Fibroblast of peridontal ligament (primary cell): ENCODE measurements around the gene LMOD1.
"Not testable (repeated sequence)": the region's sequence is repeated elsewhere in the genome, so short reads cannot be mapped to it uniquely, and the experiment has no call there.

Experiments
- DNase-seq: peaks from one replicate; pipeline ENCODE4 v3.0.0-alpha.2; 2010; ENCODE audit errors: extremely low read depth

LMOD1 gene

GRCh38 chr1:201946224-201946908 is at the start of gene LMOD1:
Gene LMOD1 (minus strand): TSS chr1:201946548. CDS start chr1:201946340, 208 bp downstream.
- peak; percentile 96 for DNase-seq

DNA sequence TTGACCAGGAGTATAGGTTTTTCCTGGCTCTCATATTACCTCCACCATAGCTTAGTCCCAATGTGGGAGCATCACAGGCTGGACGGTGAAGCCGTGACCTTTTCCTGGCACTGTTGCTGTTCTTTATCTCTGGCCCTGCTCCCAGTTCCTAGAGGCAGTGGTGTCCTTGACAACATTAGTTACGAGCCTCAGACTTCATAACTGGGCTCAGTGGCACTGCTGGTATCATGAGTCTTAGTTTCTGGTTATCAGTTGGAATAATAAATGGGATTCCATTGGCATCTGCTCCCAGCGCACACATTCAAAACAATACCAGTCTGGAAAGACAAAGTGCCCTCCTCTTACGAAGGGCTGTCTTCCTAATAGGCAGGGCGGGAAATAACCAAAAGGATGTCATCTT is 44.1 kb upstream of the LMOD1 start:
- no peak for DNase-seq

DNA sequence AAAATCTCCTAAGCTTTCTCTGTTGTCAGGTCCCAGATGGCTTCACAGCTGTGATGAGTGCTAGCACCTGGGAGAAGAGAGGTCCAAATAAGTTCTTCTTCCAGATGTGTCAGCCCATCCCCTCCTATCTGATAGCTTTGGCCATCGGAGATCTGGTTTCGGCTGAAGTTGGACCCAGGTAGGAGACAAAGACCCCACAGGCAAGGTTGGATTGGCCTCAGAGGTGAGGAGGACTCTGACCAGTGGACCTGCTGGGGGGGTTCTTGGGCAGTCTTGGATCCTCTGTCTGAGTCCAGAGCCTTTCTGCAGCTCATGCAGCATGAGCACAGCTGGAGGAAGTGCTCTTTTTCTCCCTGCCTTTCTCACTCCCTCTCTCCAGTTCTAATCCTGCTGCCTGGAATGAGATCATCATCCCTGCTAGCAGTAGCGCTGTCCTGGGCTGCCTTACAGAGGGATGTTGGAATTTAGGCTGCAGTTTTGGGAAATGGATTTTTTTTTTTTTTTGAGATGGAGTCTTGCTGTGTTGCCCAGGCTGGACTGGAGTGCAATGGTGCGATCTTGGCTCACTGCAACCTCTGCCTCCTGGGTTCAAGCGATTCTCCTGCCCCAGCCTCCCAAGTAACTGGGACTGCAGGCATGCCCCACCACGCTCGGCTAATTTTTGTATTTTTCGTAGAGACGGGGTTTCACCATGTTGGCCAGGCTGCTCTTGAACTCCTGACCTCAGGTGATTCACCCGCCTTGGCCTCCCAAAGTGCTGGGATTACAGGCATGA is 43.2 kb upstream of the LMOD1 start:
- no peak for DNase-seq

DNA sequence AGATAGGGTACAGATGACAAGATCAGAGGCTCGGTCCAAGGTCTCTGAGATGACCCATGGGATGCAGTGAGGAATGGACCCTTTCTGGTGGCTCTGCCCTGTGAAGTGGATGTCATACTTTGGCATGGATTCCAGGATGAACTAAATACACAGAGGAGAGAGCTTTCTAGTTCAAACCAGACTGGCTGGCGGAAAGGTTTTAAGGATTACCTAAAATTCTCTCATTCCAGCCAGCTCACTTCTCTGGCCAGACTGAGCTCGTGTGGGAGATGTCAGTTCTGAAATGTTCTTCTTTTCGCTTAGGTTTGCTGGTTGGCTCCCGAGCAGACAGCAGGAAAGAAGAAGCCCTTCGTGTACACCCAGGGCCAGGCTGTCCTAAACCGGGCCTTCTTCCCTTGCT is 42.3 kb upstream of the LMOD1 start:
- no peak for DNase-seq

GRCh38 chr1:201985355-201985754 is 39.0 kb upstream of the LMOD1 start:
- DNase-seq, result no peak

DNA sequence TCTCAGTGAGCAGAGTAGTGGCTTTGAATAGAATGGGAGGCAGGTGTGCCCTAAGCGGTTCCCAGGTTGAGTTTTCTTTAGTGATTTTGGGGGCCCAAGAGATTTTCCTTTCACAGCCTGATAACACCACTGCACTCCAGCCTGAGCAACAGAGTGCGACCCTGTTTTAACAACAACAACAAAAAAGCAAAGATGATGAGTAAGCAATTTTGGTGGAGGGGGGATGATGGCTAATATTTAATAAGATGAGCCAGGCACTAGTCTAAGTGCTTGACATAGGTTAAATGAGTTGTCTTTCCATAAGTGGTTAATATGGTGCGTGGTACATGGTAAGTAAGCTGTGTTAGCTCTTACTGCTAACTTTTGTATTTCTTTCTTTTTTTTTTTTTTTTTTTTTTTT is 38.1 kb upstream of the LMOD1 start:
- no peak for DNase-seq

DNA sequence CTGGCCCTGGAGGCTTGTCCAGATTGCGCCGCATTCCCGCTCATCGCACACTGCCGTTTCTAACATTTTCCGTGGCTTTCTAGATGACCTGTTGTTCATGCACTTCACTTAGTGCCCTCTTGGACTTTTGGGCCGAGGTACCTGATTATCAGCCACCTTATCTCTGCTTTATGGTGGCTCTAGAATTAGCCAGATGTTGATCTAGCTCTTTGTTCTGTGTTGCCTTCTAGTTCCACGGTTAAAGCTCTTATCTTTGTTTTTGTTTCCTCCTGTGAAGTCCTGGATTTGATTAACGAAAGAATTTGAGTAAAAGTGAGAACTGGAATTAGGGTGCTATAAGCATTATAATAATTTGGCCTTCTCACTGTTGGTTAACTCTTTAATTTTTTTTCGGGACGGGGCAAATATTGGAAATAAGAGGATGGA is 37.0 kb upstream of the LMOD1 start:
- no peak for DNase-seq

- DNase-seq, result peak; percentile 78
These were observed 36.5 kb upstream of the LMOD1 start, which contains the start of gene RNPEP for GRCh38 chr1:201982623-201983379. Gene RNPEP (plus strand): TSS chr1:201982648. CDS start chr1:201982667, 19 bp downstream.

DNA sequence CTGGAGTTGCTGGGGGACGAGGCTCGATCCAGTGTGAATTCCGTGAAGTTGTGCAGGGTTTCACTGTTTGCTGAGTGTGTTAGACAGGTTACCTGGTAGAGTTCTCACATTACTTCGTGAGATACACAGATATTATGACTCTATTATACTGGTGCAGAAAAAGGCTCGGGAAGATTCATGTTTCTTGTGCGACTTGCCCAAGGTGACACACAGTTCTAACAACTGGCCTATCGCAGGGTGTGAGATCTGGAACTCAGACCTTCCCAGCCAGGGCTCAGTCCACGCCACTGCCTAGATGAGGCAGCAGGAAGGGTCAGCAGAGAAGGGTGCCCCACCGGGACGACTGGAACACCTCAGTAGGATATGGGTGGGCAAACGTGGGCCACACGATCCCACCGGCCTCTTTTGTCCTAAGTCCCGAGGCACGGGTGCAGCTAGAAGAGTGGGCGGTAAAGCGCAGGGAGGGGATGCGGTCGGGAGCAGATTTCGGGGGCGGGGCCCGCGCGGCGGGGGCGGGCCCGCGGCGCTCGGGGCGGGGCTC is 35.8 kb upstream of the LMOD1 start:
- DNase-seq, result no peak

DNA sequence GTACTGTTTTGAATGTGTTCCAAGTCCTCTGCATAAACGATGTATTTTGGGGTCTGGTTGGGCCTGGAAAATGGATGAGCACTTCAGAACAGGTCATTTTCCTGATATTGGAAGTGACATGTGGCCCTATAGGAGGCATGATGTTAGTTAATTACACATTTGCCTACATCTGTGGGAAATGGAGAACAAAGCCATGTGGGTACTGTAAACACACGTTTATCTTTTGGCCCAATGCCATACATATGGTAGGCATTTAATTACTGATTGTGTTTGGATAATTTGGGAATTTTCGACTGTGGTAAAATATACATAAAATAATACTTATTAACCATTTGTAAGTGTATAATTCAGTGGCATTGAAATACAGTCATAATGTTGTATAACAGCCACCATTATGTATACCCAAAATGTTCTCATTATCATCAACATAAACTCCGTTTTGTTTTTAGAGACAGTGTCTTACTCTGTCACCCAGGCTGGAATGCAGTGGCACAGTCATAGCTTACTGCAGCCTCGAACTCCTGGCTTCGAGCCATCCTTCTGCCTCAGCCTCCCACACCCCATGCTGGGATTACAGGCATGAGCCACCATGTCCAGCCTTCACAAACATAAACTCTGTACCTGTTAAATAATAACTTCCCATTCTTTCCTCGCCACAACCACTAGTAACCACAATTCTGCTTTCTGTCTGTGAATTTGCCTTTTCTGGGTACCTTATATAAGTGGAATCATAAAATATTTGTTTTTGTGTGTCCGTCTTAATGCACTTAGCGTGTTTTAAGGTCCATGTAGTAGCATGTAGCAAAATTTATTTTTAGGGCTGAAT is 24.2 kb upstream of the LMOD1 start:
- peak; percentile 16 for DNase-seq

DNA sequence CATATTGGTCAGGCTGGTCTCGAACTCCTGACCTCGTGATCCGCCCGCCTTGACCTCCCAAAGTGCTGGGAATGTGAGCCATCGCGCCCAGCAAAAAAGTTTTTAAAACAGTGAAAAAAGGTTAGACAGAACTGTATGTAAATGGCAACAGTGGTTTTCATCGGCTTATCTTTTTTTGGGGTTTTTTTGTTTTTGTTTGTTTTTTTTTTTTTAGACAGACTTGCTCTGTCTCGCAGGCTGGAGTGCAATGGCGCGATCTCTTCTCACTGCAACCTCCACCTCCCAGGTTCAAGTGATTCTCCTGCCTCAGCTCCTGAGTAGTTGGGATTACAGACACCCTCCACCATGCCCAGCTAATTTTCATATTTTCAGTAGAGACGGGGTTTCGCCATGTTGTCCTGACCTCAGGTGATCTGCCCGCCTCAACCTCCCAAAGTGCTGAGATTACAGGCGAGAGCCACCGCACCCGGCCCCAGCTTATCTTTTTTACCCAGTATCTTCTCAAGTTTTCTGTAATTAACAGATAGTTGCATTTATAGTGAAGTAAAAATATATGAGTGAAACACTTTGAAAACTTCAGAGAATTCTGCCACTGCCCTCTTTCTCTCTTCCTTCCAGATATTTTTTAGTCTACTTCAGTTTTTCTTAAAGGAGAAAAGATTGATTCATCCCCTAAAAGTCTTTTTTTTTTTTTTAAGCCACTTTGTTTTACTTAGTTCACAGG is 22.0 kb upstream of the LMOD1 start:
- DNase-seq, result no peak

GRCh38 chr1:201966171-201966570 is 19.8 kb upstream of the LMOD1 start:
- DNase-seq, result no peak

DNA sequence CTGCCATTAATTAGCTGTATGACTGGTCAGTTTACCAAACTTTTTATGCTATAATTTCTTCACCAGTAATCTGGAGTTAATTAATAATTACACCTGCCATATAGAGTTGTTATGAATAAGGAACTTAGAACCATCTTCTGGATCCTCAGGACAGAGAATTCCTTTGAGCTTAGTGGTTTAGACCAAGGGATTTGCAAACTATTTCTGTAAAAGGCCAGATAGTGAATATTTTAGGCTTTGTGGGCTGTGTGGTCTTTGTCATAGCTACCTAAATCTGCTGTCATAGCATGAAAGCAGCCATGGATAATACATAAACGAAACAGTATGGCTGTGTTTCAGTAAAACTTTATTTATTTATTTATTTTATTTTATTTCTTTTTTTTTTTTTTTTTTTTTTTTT is 17.9 kb upstream of the LMOD1 start:
- DNase-seq, result no peak

- DNase-seq, result not testable (repeated sequence)
These were observed 16.0 kb upstream of the LMOD1 start for GRCh38 chr1:201962382-201962781.

GRCh38 chr1:201958348-201958747 is 12.0 kb upstream of the LMOD1 start:
- no peak for DNase-seq

- no peak for DNase-seq
These were observed 9.4 kb upstream of the LMOD1 start for GRCh38 chr1:201955729-201956143.

- DNase-seq, result peak; percentile 98
These were observed 8.8 kb upstream of the LMOD1 start, which contains the start of gene TIMM17A for GRCh38 chr1:201955009-201955728. Gene TIMM17A (plus strand): TSS chr1:201955503. CDS start chr1:201955527, 24 bp downstream.

GRCh38 chr1:201954263-201955008 is 8.1 kb upstream of the LMOD1 start:
- no peak for DNase-seq

DNA sequence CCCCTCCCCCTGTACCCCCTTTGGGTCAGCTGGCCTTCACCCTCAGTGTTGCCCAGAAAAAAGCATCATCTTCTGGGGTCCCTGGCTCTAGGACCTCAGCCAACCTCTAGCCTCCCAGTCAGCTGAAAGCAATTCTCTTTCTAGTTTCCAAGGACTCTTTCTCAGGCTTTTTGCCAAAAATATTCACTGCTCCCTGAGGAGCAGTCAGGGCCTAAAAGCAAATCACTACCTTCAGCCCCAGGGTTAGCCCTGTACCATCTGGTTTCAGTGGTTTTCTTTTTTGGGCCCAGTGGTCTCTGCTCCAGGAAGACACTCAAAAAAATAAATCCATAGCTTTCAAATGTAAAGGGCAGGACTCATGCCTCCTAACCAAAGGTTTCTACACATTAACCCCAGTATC is 3.1 kb upstream of the LMOD1 start:
- peak; percentile 71 for DNase-seq
